Stimulated activated CD8-positive, alpha-beta memory T cell treated with anti-CD3 and anti-CD28 coated beads, Interleukin-4, amount 100 ng/mL, for 48 hours (primary cell): ENCODE results near the gene INIP.

Experiments
- DNase-seq: peaks from one replicate; pipeline ENCODE4 v3.0.0-alpha.2; 2020

Gene INIP

GRCh38 chr9:112717661-112718331 lies at the start of gene INIP:
TSS of gene INIP (minus strand) at chr9:112718117. CDS start at chr9:112716485, 1,632 bp downstream.
- DNase-seq = peak; percentile 97

GRCh38 chr9:112765281-112765680 lies 47.4 kb upstream of the INIP start:
- DNase-seq = no peak

- DNase-seq = no peak
Observed at GRCh38 chr9:112764837-112765236, 46.9 kb upstream of the INIP start.

- DNase-seq = no peak
Observed at GRCh38 chr9:112764344-112764743, 46.4 kb upstream of the INIP start.

GRCh38 chr9:112762726-112763518 lies 45.0 kb upstream of the INIP start:
- no peak for DNase-seq

- DNase-seq = no peak
Observed at GRCh38 chr9:112761912-112762655, 44.2 kb upstream of the INIP start.

GRCh38 chr9:112760821-112761220 lies 42.9 kb upstream of the INIP start:
- no peak for DNase-seq

GRCh38 chr9:112757940-112758339 lies 40.0 kb upstream of the INIP start:
- no peak for DNase-seq

- no peak for DNase-seq
Observed at GRCh38 chr9:112757282-112757883, 39.5 kb upstream of the INIP start.

- no peak for DNase-seq
Observed at GRCh38 chr9:112755675-112756074, 37.8 kb upstream of the INIP start.

GRCh38 chr9:112755016-112755427 lies 37.1 kb upstream of the INIP start:
- DNase-seq = no peak

- DNase-seq = peak; percentile 53
Observed at GRCh38 chr9:112754578-112754977, 36.7 kb upstream of the INIP start.

- peak; percentile 50 for DNase-seq
Observed at GRCh38 chr9:112753725-112754124, 35.8 kb upstream of the INIP start.

GRCh38 chr9:112752334-112753125 lies 34.6 kb upstream of the INIP start:
- DNase-seq = no peak

GRCh38 chr9:112751056-112751795 lies 33.3 kb upstream of the INIP start:
- DNase-seq = peak; percentile 69

- no peak for DNase-seq
Observed at GRCh38 chr9:112750764-112751055, 32.8 kb upstream of the INIP start.

- peak; percentile 81 for DNase-seq
Observed at GRCh38 chr9:112750016-112750763, 32.3 kb upstream of the INIP start, which contains the start of gene SNX30. TSS of gene SNX30 (plus strand) at chr9:112750760. CDS start at chr9:112751002, 242 bp downstream.

GRCh38 chr9:112747094-112747493 lies 29.2 kb upstream of the INIP start:
- DNase-seq = no peak

- no peak for DNase-seq
Observed at GRCh38 chr9:112744177-112744576, 26.3 kb upstream of the INIP start.

- no peak for DNase-seq
Observed at GRCh38 chr9:112743216-112743836, 25.4 kb upstream of the INIP start.
